Cardiac fibroblast (primary cell): ENCODE data around the gene ASB2.
A peak's percentile ranks its signal among the peaks of the same experiment; 100 is the strongest.

Experiments
- DNase-seq, 2 donors: peaks; one replicate each; pipeline versions ENCODE4 v3.0.0 to v3.0.0-alpha.2; 2010; ENCODE audit warnings: low read depth in 2 of 2
- H3K4me3 ChIP-seq, 2 donors: replicated peaks in 1 of 2; 1 replicate in 1 of 2; 2 replicates in 1 of 2; pipeline ENCODE4 v1.5.1; 2011; ENCODE audit warnings: low read depth in 2 of 2, low read length in 2 of 2, mild to moderate bottlenecking in 2 of 2, moderate library complexity in 1 of 2
- CTCF ChIP-seq: IDR thresholded peaks from one replicate; pipeline ENCODE4 v1.5.1; 2011; ENCODE audit warnings: low read depth, mild to moderate bottlenecking, low read length, inconsistent platforms

Gene ASB2

GRCh38 chr14:93976477-93977057, at the start of gene ASB2:
Gene ASB2, minus strand, starts transcription at chr14:93976570. Its CDS starts 12,031 bp downstream, at chr14:93964539.
- TF ChIP-seq CTCF: no peak
- H3K4me3 ChIP-seq: no peak within 1 kb of the TSS
- peak in 1 of 2 donors; percentile 16 for DNase-seq

GRCh38 chr14:94025720-94026119, 49.4 kb upstream of the ASB2 start:
- DNase-seq: no peak
- no peak overlapping the region for H3K4me3 ChIP-seq
- no peak for TF ChIP-seq CTCF

- no peak for DNase-seq
- no peak overlapping the region for H3K4me3 ChIP-seq
- TF ChIP-seq CTCF: no peak
Observed at GRCh38 chr14:94024549-94024948, 48.2 kb upstream of the ASB2 start.

- H3K4me3 ChIP-seq: no peak overlapping the region
- no peak for TF ChIP-seq CTCF
- DNase-seq: no peak
Observed at GRCh38 chr14:94022532-94023411, 46.4 kb upstream of the ASB2 start.

GRCh38 chr14:94021416-94022157, 45.2 kb upstream of the ASB2 start:
- H3K4me3 ChIP-seq: no peak overlapping the region
- TF ChIP-seq CTCF: no peak
- DNase-seq: no peak

GRCh38 chr14:94021001-94021400, 44.6 kb upstream of the ASB2 start:
- TF ChIP-seq CTCF: no peak
- no peak overlapping the region for H3K4me3 ChIP-seq
- peak in 1 of 2 donors; percentile 53 for DNase-seq
